Erythroblast (primary cell): ENCODE results near the gene UBE2S.

Experiments
- GATA1 ChIP-seq: IDR thresholded peaks from 2 replicates; pipeline ENCODE4 v1.6.1; 2011; ENCODE audit warnings: low read depth, mild to moderate bottlenecking, control low read depth, low read length, moderate library complexity
- POLR2A ChIP-seq: IDR thresholded peaks from 2 replicates; pipeline ENCODE4 v1.6.1; 2011; ENCODE audit warnings: mild to moderate bottlenecking, low read length

DNA sequence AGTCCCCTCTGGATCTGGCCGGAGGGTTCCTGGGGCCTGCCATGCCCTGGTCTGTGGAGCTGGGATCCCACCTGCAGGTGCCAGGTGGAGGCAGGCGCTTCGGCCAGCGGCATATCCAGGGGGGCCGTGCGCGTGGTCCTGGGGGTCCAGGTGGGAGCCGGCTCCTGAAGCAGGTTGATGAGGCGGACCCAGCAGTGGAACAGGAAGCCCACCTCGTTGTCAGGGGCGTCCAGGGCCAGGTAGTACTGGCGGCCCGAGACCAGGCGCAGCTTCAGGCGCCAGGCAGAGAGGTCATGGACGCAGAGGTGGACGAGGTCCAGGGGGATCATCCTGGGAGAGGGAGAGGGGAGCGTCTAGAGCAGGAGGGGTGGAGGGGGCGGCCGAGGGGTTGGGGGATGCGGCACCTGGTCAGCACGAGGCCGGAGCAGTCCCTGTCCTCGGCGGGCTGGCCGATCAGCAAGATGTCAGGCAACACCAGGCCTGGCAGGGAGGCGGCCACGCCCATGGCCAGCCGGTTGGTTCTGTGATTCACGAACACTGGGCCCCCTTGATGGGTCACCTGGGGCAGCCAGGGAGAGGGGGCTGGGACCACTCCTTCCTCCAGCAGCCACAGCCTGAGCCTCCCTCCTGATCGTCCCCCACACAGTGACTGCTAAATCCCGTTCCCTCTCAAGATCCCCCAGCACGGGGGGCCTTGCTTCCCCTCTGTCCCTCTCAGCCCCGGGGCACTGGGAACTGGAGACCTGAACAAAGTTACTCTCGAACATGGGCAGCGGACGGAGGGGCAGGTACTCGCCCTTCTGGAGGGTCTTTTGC, 45.2 kb downstream of the UBE2S start:
- TF ChIP-seq POLR2A (no peak), GATA1 (no peak)
